Measurements from ENCODE around the gene PIM2. TPM values are rescaled to one million over a fixed set of nuclear protein-coding genes. Genes with fewer than 3 reads are reported as not detected.
A peak's percentile ranks its signal among the peaks of the same experiment; 100 is the strongest.

PIM2 gene
- total and polyA plus RNA-seq, 2 of the 13 experiments (the other 11 are each of a cell fraction or from before 2014, with no cell fraction given), result 14.4 to 15.8 TPM

GRCh38 chrX:48918643-48919340 lies at the start of gene PIM2 (continued):
- TF ChIP-seq GATA4 (IDR thresholded peaks at IDR 0.05; ENCODE audit: borderline replicate concordance, low read depth) (peak; percentile 36; the same call in 1 of the 2 replicates), ZNF605 (CRISPR knock-in tag; IDR thresholded peaks at IDR 0.05) (peak; percentile 57), ZNF350 (CRISPR knock-in tag; IDR thresholded peaks at IDR 0.05; ENCODE audit: borderline replicate concordance, low read depth) (peak; percentile 25; the same call in 1 of the 2 replicates), KDM2A (CRISPR knock-in tag; IDR thresholded peaks at IDR 0.05; ENCODE audit: borderline replicate concordance, low read depth) (peak; percentile 89), PHF8 (CRISPR knock-in tag; IDR thresholded peaks at IDR 0.05) (peak; percentile 65), ARNTL (CRISPR knock-in tag; IDR thresholded peaks at IDR 0.05) (0 out of 2 replicates have a peak, but pooled peaks have one; percentile 19), PATZ1 (CRISPR knock-in tag; IDR thresholded peaks at IDR 0.05) (0 out of 2 replicates have a peak, but pooled peaks have one; percentile 5), HMGXB4 (CRISPR knock-in tag; IDR thresholded peaks at IDR 0.05; ENCODE audit: borderline replicate concordance in 1 of 2, low read depth in 1 of 2) (0 out of 4 replicates have a peak, but pooled peaks of 1 of the 2 experiments have one; percentile 29), FOXP4 (CRISPR knock-in tag; IDR thresholded peaks at IDR 0.05) (0 out of 2 replicates have a peak, but pooled peaks have one; percentile 14), PHF21A (CRISPR knock-in tag; IDR thresholded peaks at IDR 0.05) (peak; percentile 38; the same call in 1 of the 2 replicates), YEATS4 (CRISPR knock-in tag; IDR thresholded peaks at IDR 0.05; ENCODE audit: borderline replicate concordance) (0 out of 2 replicates have a peak, but pooled peaks have one; percentile 29), POLR2AphosphoS5 (IDR thresholded peaks at IDR 0.05; ENCODE audit: low read depth, low read length) (peak; percentile 90), ZNF274 (CRISPR knock-in tag; IDR thresholded peaks at IDR 0.05) (0 out of 2 replicates have a peak, but pooled peaks have one; percentile 31), REST (IDR thresholded peaks at IDR 0.05; ENCODE audit: borderline replicate concordance in 1 of 2, low read depth in 1 of 2, low read length in 2 of 2) (peak in 1 of 2 experiments; percentile 42; a peak in 1 of 4 replicates), ZFP91 (CRISPR knock-in tag; IDR thresholded peaks at IDR 0.05; ENCODE audit: borderline replicate concordance) (peak; percentile 26; the same call in 1 of the 2 replicates)

Measured in HepG2 (cell line).